GM23338 (cell line): ENCODE data around the gene KCNMA1. TPM values are rescaled to one million over a fixed set of nuclear protein-coding genes. Genes with fewer than 3 reads are reported as not detected.

ENCODE experiments used
- ATAC-seq: fragments of 200-7000 bp; cut with Tn5 transposase; 3 replicates; pipeline ENCODE4 v1.9.1; 2020
- DNase-seq: peaks from one replicate; pipeline ENCODE4 v3.0.0-alpha.2; 2015; ENCODE audit warnings: low spot score
- H2AFZ ChIP-seq: fragments of 200-600 bp; sonication (generic); 2 replicates; pipeline ENCODE4 v1.8.0; 2016; ENCODE audit warnings: antibody characterized with exemption, mild to moderate bottlenecking, moderate library complexity
- H3F3A ChIP-seq: fragments of 200-600 bp; sonication (generic); replicated peaks from 2 replicates; pipeline ENCODE4 v1.8.0; 2017; ENCODE audit warnings: antibody characterized with exemption, mixed run types, low read depth
- H3K27ac ChIP-seq: fragments of 200-600 bp; sonication (generic); 2 replicates; pipeline ENCODE4 v1.6.1; 2016; ENCODE audit warnings: low read depth
- H3K27me3 ChIP-seq: fragments of 200-600 bp; sonication (generic); 2 replicates; pipeline ENCODE4 v1.8.0; 2016; ENCODE audit warnings: mild to moderate bottlenecking, mixed run types, moderate library complexity; ENCODE audit not compliant: insufficient read depth
- H3K36me3 ChIP-seq: fragments of 200-600 bp; sonication (generic); 2 replicates; pipeline ENCODE4 v1.8.0; 2016; ENCODE audit warnings: mild to moderate bottlenecking; ENCODE audit not compliant: insufficient read depth
- H3K4me1 ChIP-seq: fragments of 200-600 bp; sonication (generic); 2 replicates; pipeline ENCODE4 v1.8.0; 2016; ENCODE audit warnings: mild to moderate bottlenecking, moderate library complexity; ENCODE audit not compliant: insufficient read depth
- H3K4me2 ChIP-seq: fragments of 200-600 bp; sonication (generic); 2 replicates; pipeline ENCODE4 v1.7.1; 2017; ENCODE audit warnings: mixed run types
- H3K4me3 ChIP-seq: fragments of 200-600 bp; sonication (generic); 2 replicates; pipeline ENCODE4 v1.6.1; 2016; ENCODE audit warnings: mixed run types
- H3K79me2 ChIP-seq: fragments of 200-600 bp; sonication (generic); replicated peaks from 2 replicates; pipeline ENCODE4 v1.8.0; 2017; ENCODE audit warnings: mild to moderate bottlenecking; ENCODE audit not compliant: insufficient read depth
- H3K9me2 ChIP-seq: fragments of 200-600 bp; sonication (generic); 2 replicates; pipeline ENCODE4 v1.8.0; 2017; ENCODE audit not compliant: insufficient read depth
- H4K20me1 ChIP-seq: fragments of 200-600 bp; sonication (generic); replicated peaks from 2 replicates; pipeline ENCODE4 v1.8.0; 2017; ENCODE audit warnings: mild to moderate bottlenecking; ENCODE audit not compliant: insufficient read depth
- H3K27ac Mint-ChIP-seq: 2 replicates; pipeline ENCODE4 v1.8.0; 2020; ENCODE audit warnings: inconsistent platforms, mild to moderate bottlenecking, moderate library complexity, mixed read lengths
- H3K27me3 Mint-ChIP-seq: 3 replicates; pipeline ENCODE4 v1.8.0; 2022; ENCODE audit warnings: low read depth, mild to moderate bottlenecking, moderate library complexity, mixed read lengths, inconsistent platforms; ENCODE audit not compliant: insufficient read depth, poor library complexity
- H3K36me3 Mint-ChIP-seq: 3 replicates; pipeline ENCODE4 v1.8.0; 2021; ENCODE audit warnings: low read depth, mild to moderate bottlenecking, inconsistent platforms, moderate library complexity, mixed read lengths
- H3K4me1 Mint-ChIP-seq: 3 replicates; pipeline ENCODE4 v1.8.0; 2020; ENCODE audit warnings: mild to moderate bottlenecking, inconsistent platforms, mixed read lengths
- H3K4me3 Mint-ChIP-seq: 3 replicates; pipeline ENCODE4 v1.8.0; 2021; ENCODE audit warnings: moderate library complexity, mild to moderate bottlenecking, inconsistent platforms, mixed read lengths
- H3K9me3 Mint-ChIP-seq: 3 replicates; pipeline ENCODE4 v1.8.0; 2020; ENCODE audit warnings: moderate library complexity, mild to moderate bottlenecking, inconsistent platforms, mixed read lengths
- CREB1 ChIP-seq: fragments of 250-450 bp; sonication (Bioruptor Pico); IDR thresholded peaks from 2 replicates; pipeline ENCODE4 v1.5.0; 2020; ENCODE audit warnings: low read depth, mild to moderate bottlenecking, moderate library complexity
- CTCF ChIP-seq, 2 experiments: fragments of 200-600 bp in 1 of 2; sonication (generic) in 1 of 2; conservative IDR thresholded peaks; 2 replicates each; pipeline versions ENCODE4 v1.5.1 to v1.6.1; 2016 to 2017; ENCODE audit warnings: antibody characterized with exemption in 2 of 2, low read depth in 2 of 2, mild to moderate bottlenecking in 2 of 2, moderate library complexity in 1 of 2
- ETS1 ChIP-seq: IDR thresholded peaks from 2 replicates; pipeline ENCODE4 v1.6.1; 2016; ENCODE audit warnings: antibody characterized with exemption
- EZH2 ChIP-seq: fragments of 200-600 bp; sonication (generic); IDR thresholded peaks from one replicate; pipeline ENCODE4 v1.8.0; 2017; ENCODE audit warnings: antibody characterized with exemption, mild to moderate bottlenecking, low read depth; ENCODE audit not compliant: unreplicated experiment
- EZH2phosphoT487 ChIP-seq: fragments of 200-600 bp; sonication (generic); IDR thresholded peaks from one replicate; pipeline ENCODE4 v1.8.1; 2018; ENCODE audit warnings: antibody characterized with exemption; ENCODE audit not compliant: unreplicated experiment
- JUNB ChIP-seq: IDR thresholded peaks from one replicate; pipeline ENCODE4 v1.6.1; 2016; ENCODE audit warnings: antibody characterized with exemption; ENCODE audit not compliant: unreplicated experiment
- NANOG ChIP-seq: IDR thresholded peaks from 2 replicates; pipeline ENCODE4 v1.6.1; 2016; ENCODE audit warnings: antibody characterized with exemption, borderline replicate concordance
- POLR2AphosphoS5 ChIP-seq: IDR thresholded peaks from 2 replicates; pipeline ENCODE4 v1.6.1; 2016; ENCODE audit warnings: antibody characterized with exemption, low read depth
- REST ChIP-seq: IDR thresholded peaks from one replicate; pipeline ENCODE4 v1.6.1; 2018; ENCODE audit warnings: antibody characterized with exemption; ENCODE audit not compliant: unreplicated experiment
- STAT1 ChIP-seq: IDR thresholded peaks from one replicate; pipeline ENCODE4 v1.6.1; 2016; ENCODE audit warnings: antibody characterized with exemption; ENCODE audit not compliant: unreplicated experiment
- ZNF114 ChIP-seq: fragments of 250-450 bp; sonication (Bioruptor Pico); IDR thresholded peaks from 2 replicates; pipeline ENCODE4 v1.5.0; 2020; ENCODE audit warnings: mild to moderate bottlenecking, moderate library complexity
- ZNF331 ChIP-seq: fragments of 250-450 bp; sonication (Bioruptor Pico); IDR thresholded peaks from 2 replicates; pipeline ENCODE4 v1.5.0; 2020; ENCODE audit warnings: low read depth, mild to moderate bottlenecking, moderate library complexity
- ZNF462 ChIP-seq: fragments of 250-450 bp; sonication (Bioruptor Pico); IDR thresholded peaks from 2 replicates; pipeline ENCODE4 v1.5.0; 2020; ENCODE audit warnings: mild to moderate bottlenecking, moderate library complexity
- polyA plus RNA-seq: library from polyadenylated mRNA; unstranded; fragments of >200 nt; fragmentation: Nextera tagmentation; extraction: Ambion mirVana; gene quantifications from 2 replicates; pipeline ENCODE4 v1.2.1, GENCODE V29; 2016
- total RNA-seq: library from RNA; depleted of rRNA; stranded (reverse); fragments of >200 nt; shearing (Covaris generic); gene quantifications from 2 replicates; pipeline ENCODE4 v1.2.3, GENCODE V29; 2014

The KCNMA1 gene
- total and polyA plus RNA-seq, 2 experiments from 2014 or later, result 8.2 to 9.0 TPM

- Mint-ChIP-seq H3K4me1 (no peaks in the 10 kb centered on the region; the same call in 1 of the 3 replicates), H3K9me3 (no peaks in the 10 kb centered on the region; the same call in 2 of the 3 replicates), H3K36me3 (no peaks in the 10 kb centered on the region), H3K27ac (no peak overlapping the region), H3K27me3 (peaks cover 10% of the 10 kb centered on the region), H3K4me3 (no peak overlapping the region)
- Histone ChIP-seq H4K20me1 (no peaks in the 10 kb centered on the region), H3K27me3 (no peaks in the 10 kb centered on the region), H3K4me1 (no peaks in the 10 kb centered on the region; the same call in 1 of the 2 replicates), H3K36me3 (no peaks in the 10 kb centered on the region), H3K4me3 (no peak overlapping the region), H3F3A (no peaks in the 10 kb centered on the region), H3K27ac (no peak overlapping the region), H3K4me2 (no peak overlapping the region), H3K9me2 (no peaks in the 10 kb centered on the region), H2AFZ (no peak overlapping the region), H3K79me2 (no peaks in the 10 kb centered on the region)
- TF ChIP-seq NANOG (no peak), STAT1 (no peak), ETS1 (no peak), JUNB (no peak), ZNF331 (no peak), ZNF114 (CRISPR knock-in tag) (no peak), CTCF (conservative IDR thresholded peaks at IDR 0.05; ENCODE audit: low read depth in 2 of 2) (no peak), REST (no peak), POLR2AphosphoS5 (no peak), CREB1 (CRISPR knock-in tag) (no peak), ZNF462 (CRISPR knock-in tag) (no peak), EZH2phosphoT487 (no peak), EZH2 (no peak)
- ATAC-seq (no peak), DNase-seq (no peak)
Observed at GRCh38 chr10:77673515-77674140, 36.0 kb upstream of the KCNMA1 start.
